Chondrocyte (in vitro differentiated cells): ENCODE measurements around the gene FOXP1. TPM values are rescaled to one million over a fixed set of nuclear protein-coding genes. Genes with fewer than 3 reads are reported as not detected.
A peak's percentile ranks its signal among the peaks of the same experiment; 100 is the strongest.

ENCODE experiments used
- DNase-seq: peaks from one replicate; pipeline ENCODE4 v3.0.0; 2021; ENCODE audit warnings: mixed read lengths, low spot score
- H3K27ac Mint-ChIP-seq: one replicate; pipeline ENCODE4 v1.8.0; 2021; ENCODE audit warnings: mild to moderate bottlenecking, moderate library complexity, mixed read lengths; ENCODE audit not compliant: unreplicated experiment
- H3K27me3 Mint-ChIP-seq: 2 replicates; pipeline ENCODE4 v1.8.0; 2021; ENCODE audit warnings: low read depth, mixed read lengths
- H3K36me3 Mint-ChIP-seq: 2 replicates; pipeline ENCODE4 v1.8.0; 2021; ENCODE audit warnings: low read depth, mixed read lengths
- H3K4me1 Mint-ChIP-seq: 2 replicates; pipeline ENCODE4 v1.8.0; 2021; ENCODE audit warnings: low read depth, mild to moderate bottlenecking, mixed read lengths
- H3K4me3 Mint-ChIP-seq: one replicate; pipeline ENCODE4 v1.8.0; 2021; ENCODE audit warnings: mild to moderate bottlenecking, moderate library complexity, mixed read lengths; ENCODE audit not compliant: unreplicated experiment
- H3K9me3 Mint-ChIP-seq: 2 replicates; pipeline ENCODE4 v1.8.0; 2021; ENCODE audit warnings: low read depth, mixed read lengths
- CTCF ChIP-seq: fragments of 200-600 bp; sonication (generic); IDR thresholded peaks from 2 replicates; pipeline ENCODE4 v1.5.0; 2021; ENCODE audit warnings: antibody characterized with exemption, mild to moderate bottlenecking, moderate library complexity
- total RNA-seq: library from RNA; stranded (reverse); gene quantifications from 3 replicates; pipeline ENCODE4 v1.2.1, GENCODE V29; 2021

Gene FOXP1
- total RNA-seq, 1 donor from 2014 or later = 206 TPM

- H3K27me3 Mint-ChIP-seq = no peaks in the 10 kb centered on the region
- peaks cover 4% of the 10 kb centered on the region for H3K9me3 Mint-ChIP-seq
- peaks cover 82% of the 10 kb centered on the region for H3K4me1 Mint-ChIP-seq
- peaks cover 29% of the 10 kb centered on the region for H3K36me3 Mint-ChIP-seq
- no peak for TF ChIP-seq CTCF
- H3K27ac Mint-ChIP-seq = peak overlapping the region; percentile 5
- no peak overlapping the region for H3K4me3 Mint-ChIP-seq
- no peak for DNase-seq
Measured at GRCh38 chr3:71562938-71563337, 20.6 kb downstream of the FOXP1 start.

- no peak for DNase-seq
- Mint-ChIP-seq H3K27me3 (no peaks in the 10 kb centered on the region), H3K4me3 (no peak overlapping the region), H3K4me1 (peaks cover 61% of the 10 kb centered on the region), H3K9me3 (peaks cover 10% of the 10 kb centered on the region), H3K27ac (peak overlapping the region; percentile 33), H3K36me3 (peaks cover 31% of the 10 kb centered on the region)
- TF ChIP-seq CTCF = no peak
Measured at GRCh38 chr3:71560665-71561064, 22.9 kb downstream of the FOXP1 start.

- Mint-ChIP-seq H3K27me3 (no peaks in the 10 kb centered on the region), H3K9me3 (peaks cover 10% of the 10 kb centered on the region), H3K4me1 (peaks cover 51% of the 10 kb centered on the region), H3K4me3 (no peak overlapping the region), H3K27ac (peak overlapping the region; percentile 84), H3K36me3 (peaks cover 27% of the 10 kb centered on the region)
- TF ChIP-seq CTCF = no peak
- no peak for DNase-seq
Measured at GRCh38 chr3:71559578-71560162, 23.9 kb downstream of the FOXP1 start.

- Mint-ChIP-seq H3K4me3 (no peak overlapping the region), H3K27ac (peak overlapping the region; percentile 84), H3K27me3 (no peaks in the 10 kb centered on the region), H3K36me3 (peaks cover 27% of the 10 kb centered on the region), H3K4me1 (peaks cover 45% of the 10 kb centered on the region), H3K9me3 (peaks cover 10% of the 10 kb centered on the region)
- no peak for DNase-seq
- TF ChIP-seq CTCF = no peak
Measured at GRCh38 chr3:71559021-71559420, 24.5 kb downstream of the FOXP1 start.

GRCh38 chr3:71554649-71555048 lies 28.9 kb downstream of the FOXP1 start:
- no peak for TF ChIP-seq CTCF
- H3K27ac Mint-ChIP-seq = no peak overlapping the region
- DNase-seq = no peak
- H3K36me3 Mint-ChIP-seq = peaks cover 16% of the 10 kb centered on the region
- H3K4me1 Mint-ChIP-seq = peaks cover 37% of the 10 kb centered on the region
- H3K9me3 Mint-ChIP-seq = peaks cover 6% of the 10 kb centered on the region
- H3K27me3 Mint-ChIP-seq = no peaks in the 10 kb centered on the region
- no peak overlapping the region for H3K4me3 Mint-ChIP-seq
